ENCODE measurements around the gene GATA2. TPM values are rescaled to one million over a fixed set of nuclear protein-coding genes. Genes with fewer than 3 reads are reported as not detected.

The GATA2 gene
- polyA plus RNA-seq, 4 donors = 38.8 to 47.6 (median 43.6) TPM

GRCh38 chr3:128503164-128503651 lies 10.2 kb upstream of the GATA2 start:
- no peak for DNase-seq (ENCODE audit: low read depth in 4 of 4, low spot score in 3 of 4)

DNA sequence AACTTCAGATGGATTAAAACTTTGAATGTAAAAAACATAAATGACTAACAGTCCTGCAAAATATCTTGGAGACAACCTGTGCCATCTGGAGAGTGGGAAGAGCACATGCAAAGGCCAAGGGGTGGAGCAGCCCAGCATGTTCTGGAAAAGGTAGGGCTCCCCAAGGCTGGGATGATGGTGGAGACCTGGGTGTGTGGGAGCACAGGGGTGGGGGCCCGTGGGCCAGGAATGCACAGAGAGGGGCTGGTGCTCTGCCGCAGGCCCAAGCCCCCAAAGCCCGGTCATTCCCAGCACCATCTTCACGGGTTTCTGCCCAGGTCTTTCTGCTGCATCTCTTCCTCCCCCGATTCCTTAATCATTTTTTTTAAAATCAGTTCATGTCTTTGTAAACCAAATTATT lies 9.7 kb upstream of the GATA2 start:
- no peak for DNase-seq (ENCODE audit: low read depth in 4 of 4, low spot score in 3 of 4)

DNA sequence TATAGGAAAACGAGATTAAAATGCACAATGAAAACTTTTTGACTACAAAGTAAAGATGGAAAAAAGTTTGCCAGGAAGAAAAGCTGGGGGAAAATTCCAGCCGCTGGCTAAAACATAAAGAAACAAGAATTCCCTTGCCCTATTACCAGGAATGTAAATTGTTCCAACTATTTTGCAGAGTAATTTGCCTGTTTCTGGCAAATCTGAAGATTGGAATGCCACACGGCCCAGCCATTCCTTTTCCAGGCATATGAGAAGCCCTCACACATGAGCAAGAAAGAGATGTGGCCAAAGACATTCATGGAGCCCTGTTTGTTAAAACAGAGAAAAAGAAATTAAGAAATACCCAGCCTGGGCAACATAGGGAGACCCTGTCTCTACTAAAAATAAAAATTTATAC lies 8.4 kb upstream of the GATA2 start:
- DNase-seq (ENCODE audit: low read depth in 4 of 4, low spot score in 3 of 4) = no peak

GRCh38 chr3:128500556-128500955 lies 7.6 kb upstream of the GATA2 start:
- no peak for DNase-seq (ENCODE audit: low read depth in 4 of 4, low spot score in 3 of 4)

DNA sequence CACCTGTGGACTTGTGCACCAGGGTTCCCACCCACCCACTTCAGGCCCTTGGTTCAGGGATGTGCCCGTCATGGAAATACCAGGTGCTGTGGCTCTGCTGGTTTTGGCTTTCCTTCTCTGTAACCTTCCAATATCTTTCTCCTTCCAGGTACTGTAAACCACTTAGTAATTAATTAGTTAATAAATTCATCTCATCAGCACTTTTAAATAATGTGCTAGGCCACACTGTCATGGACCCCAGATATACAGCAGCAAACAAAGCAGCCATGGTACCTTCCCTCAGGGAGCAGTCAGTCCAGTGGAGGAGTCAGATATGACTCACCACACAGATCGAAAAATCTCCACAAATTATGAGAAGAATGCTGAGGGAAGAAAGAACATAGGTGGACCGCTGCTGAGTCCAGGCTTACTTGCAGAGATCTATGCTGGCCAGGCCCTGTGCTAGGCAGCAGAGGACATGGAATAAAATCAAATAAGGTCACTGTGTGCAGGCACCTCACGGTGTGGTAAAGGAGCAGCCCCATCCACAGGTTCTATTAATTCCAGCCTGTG lies 6.8 kb upstream of the GATA2 start:
- no peak for DNase-seq (ENCODE audit: low read depth in 4 of 4, low spot score in 3 of 4)

DNA sequence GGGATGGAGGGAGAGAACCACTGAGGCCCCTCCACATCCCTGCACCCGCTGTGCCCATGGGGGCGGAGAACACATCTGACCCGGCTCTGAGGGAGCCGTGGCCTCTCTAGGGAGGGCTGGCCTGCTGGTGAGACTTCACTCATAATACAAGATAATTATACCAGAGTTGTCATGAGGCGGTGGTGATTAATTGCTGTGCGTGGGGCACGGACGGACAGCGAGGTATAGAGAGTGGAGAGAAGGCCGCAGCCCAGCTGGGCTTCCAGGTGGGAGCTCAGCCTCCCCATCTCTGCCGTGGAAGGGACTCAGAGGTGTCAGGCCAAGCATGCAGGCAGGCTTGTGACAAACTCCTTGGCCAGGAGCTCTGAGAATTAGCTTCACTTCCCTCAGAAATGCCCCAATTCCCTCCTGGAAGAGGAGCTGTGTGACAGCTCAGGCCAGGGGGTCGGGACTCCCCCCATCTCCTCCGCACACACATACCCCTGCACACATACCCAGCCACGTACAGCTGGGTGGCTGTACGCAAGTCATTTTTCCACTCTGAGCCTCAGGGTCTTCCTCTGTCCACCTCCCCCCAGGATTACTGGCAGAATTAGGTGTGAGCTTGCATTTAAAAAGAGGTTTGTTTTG lies 6.0 kb upstream of the GATA2 start:
- DNase-seq (ENCODE audit: low read depth in 4 of 4, low spot score in 3 of 4) = no peak

GRCh38 chr3:128498127-128498626 lies 5.2 kb upstream of the GATA2 start:
- no peak for DNase-seq (ENCODE audit: low read depth in 4 of 4, low spot score in 3 of 4)

DNA sequence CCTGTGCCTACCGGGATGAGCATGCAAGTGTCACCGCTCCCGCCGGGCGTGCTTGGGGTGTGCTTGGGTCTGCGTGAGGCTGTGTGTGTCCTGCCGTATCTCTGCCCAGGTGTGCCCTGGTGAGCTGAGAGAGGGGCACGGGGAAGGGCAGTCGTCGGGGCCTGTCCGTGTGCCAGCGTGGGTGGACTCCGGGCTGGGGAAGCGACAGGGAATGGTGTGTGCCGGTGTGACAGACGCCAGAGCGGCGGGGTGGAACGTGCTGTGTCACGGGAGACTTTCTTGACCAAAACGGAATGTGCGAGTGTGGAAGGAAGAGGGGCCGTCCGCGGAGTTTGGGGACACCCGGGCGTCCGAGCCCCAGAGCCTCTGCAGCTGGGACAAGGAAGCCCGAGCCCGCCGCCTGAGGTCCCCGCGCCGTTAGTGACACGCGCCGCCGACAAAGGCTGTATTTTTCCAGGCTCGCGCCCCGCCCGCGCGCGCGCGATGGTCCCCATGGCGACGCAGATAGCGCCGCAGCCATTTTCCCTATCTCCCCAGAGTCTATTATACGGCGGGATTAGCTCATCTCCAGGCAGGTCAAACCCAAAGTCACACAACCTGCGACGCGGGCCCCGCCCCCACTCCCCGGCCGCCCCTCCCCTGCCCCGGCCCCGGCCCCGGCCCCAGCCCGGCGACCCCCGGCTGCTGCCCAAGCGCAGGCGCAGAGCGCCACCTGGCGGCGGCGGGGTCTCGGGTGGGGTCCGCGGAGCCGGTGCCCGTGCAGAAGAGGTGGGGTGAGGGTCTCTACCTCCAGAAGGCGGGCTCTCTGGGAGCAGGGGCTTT lies 4.5 kb upstream of the GATA2 start:
- DNase-seq (ENCODE audit: low read depth in 4 of 4, low spot score in 3 of 4) = peak in 1 of 4 donors; percentile 56

GRCh38 chr3:128496602-128497304 lies 3.8 kb upstream of the GATA2 start:
- DNase-seq (ENCODE audit: low read depth in 4 of 4, low spot score in 3 of 4) = no peak

- no peak for DNase-seq (ENCODE audit: low read depth in 4 of 4, low spot score in 3 of 4)
Observed at GRCh38 chr3:128496019-128496601, 3.1 kb upstream of the GATA2 start.

GRCh38 chr3:128495435-128495970 lies 2.5 kb upstream of the GATA2 start:
- DNase-seq (ENCODE audit: low read depth in 4 of 4, low spot score in 3 of 4) = no peak

DNA sequence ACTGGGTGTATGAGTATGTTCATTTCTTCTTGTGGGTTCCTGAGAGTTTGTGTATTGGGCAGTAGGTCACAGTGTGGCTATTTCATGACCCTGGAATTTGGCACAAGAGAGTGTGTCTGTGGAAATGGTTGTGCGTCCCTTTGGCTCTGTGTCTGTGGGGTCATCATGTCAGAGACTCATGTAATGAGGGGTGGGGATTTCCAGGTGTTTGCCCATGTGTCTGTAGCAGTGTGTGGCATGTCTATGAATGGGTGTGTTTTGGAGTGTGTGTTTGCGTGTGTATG lies 1.3 kb upstream of the GATA2 start:
- no peak for DNase-seq (ENCODE audit: low read depth in 4 of 4, low spot score in 3 of 4)

DNA sequence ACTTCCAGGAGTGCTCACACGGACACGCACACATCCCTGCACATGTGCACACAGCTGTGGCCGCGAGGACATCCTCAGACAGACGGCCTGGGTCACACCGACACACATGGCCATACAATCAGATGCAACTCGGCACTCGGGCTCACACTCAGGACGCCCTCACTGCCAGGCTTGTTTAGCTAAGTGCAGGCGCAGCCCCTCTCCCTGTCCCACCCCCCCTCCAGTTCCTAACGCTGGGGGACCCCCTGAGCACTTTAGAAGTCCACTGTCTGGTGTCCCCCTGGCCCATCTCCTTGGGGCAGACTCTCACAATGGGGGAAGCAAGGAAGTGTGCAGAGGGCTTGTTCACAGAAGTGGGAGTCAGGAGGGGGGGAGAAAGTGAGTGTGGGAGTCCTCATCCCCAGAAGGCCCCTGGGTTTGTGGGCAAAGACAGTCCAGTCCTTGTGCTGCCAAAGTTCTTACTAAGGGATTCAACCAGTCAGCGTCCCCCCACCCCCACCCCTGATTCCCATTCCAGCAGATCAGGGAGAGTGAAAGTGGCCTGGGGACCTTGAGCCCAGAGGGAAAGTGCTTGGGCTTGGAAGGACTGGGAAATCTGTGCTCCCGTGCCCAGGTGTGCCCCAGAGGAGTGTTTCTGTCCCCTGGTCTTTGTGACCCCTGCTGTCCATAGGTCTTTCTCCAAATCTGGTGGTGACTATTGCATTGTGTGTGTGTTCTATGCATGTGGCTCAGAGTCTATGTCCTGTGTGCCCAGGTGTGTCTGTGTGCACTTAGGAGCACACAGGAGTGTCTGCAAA lies 767 bp upstream of the GATA2 start:
- no peak for DNase-seq (ENCODE audit: low read depth in 4 of 4, low spot score in 3 of 4)

GRCh38 chr3:128491941-128492670 lies 895 bp downstream of the GATA2 start:
- peak in 1 of 4 donors; percentile 58 for DNase-seq (ENCODE audit: low read depth in 4 of 4, low spot score in 3 of 4)

- DNase-seq (ENCODE audit: low read depth in 4 of 4, low spot score in 3 of 4) = peak in 1 of 4 donors; percentile 37
Observed at GRCh38 chr3:128491691-128491940, 1.4 kb downstream of the GATA2 start.

DNA sequence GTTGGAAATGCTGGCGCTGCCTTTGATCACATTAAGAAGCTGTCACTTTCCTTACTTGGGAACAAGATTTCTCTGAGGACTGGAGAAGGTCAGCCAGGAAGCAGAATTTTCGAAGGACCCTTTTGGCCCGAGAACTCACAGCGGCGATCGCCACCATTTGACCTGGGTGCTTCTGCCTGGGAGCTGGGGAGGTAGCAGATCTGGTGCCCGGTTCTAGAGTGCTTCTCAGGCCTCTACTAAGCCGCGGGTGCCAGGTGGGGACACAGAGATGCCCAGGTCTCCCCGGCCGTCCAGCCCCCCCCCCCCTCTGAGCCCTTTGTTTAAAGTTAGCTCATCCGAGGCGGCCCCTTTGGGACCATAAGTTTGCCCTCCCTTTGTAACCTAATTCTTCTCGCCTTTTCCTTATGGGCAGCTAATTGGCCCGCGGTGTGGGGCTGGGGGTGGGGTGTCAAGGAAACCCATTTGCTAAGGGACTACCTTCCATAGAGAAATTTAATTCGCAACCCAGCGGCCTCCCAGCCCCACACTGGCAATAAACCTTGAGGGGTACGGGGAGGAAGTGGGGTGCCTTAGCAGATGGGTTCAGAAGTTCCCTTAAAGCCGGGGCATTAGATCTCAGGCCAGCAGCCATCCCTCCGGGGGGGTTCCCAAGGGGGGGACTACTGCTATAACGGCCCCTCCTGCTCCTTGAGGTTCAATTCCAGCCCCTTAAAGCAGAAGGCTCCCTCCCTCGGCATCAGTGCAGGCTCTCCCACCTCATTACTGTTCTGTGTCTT lies 1.9 kb downstream of the GATA2 start:
- DNase-seq (ENCODE audit: low read depth in 4 of 4, low spot score in 3 of 4) = no peak

DNA sequence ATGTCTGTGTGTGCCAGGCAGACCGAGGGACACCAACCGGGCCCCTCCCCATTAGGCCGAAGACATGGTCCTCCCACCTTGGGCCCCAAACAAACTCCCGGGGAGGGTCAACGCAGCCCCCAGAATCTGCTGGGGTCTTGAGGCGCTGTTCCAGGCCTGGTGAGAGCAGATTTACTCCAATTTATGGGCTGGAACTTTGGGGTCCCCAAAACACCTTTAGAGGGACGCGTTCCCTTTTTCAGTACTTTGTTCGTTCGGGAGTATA lies 2.4 kb downstream of the GATA2 start:
- no peak for DNase-seq (ENCODE audit: low read depth in 4 of 4, low spot score in 3 of 4)

DNA sequence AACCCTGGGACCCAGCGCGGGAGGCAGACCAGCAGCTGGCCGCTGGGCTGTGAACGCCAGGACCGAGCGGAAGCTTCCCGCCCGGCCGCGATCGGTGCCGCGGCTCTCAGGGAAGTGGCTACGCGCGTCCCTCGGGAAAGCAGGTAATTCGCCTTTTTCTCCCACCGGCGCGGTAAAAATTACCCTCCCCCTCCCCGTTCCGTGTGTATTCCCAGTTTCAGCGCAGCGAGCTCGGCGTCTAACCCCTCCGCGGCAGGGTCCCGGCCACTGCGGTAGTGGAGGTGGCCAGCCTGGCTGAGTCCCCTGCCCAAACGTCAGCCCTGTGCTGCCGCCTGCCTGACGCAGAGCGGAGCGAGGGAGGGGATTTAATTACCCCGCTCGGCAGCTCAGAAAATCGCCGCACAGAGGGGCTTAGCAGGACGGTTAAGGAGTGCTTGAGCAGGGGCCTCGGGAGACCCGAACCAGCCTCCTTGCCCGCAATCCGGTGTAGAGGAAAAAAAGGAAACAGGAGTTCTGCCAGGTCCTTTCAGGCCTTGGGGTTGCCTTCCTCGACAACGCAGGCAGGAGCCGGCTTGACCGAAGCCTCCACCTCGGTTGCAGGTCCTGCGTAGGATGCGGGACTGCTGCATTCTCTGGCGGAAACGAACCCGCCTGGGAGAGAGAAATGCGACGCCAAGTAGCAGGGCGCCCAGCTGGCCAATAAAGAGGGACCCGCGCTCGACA lies 2.9 kb downstream of the GATA2 start:
- peak in 1 of 4 donors; percentile 63 for DNase-seq (ENCODE audit: low read depth in 4 of 4, low spot score in 3 of 4)

DNA sequence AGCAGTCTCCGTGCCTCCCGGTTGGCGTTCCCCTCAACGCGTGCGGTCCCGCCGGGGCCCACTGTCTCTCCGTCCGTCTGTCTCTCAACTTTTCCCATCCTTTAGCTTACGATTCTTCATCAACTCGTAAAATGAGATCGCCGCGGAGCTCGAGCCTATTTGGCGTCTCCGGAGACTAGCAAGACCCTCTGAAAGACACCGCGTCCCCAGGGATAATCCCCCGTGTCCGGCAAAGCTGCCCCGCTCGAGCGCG lies 3.4 kb downstream of the GATA2 start:
- DNase-seq (ENCODE audit: low read depth in 4 of 4, low spot score in 3 of 4) = no peak
